ENCODE measurements around the gene PAIP2.
"Not testable (repeated sequence)": the region's sequence is repeated elsewhere in the genome, so short reads cannot be mapped to it uniquely, and the experiment has no call there.

GRCh38 chr5:139355900-139356299, 14.2 kb downstream of the PAIP2 start:
- not testable (repeated sequence) for TF ChIP-seq POLR2A (IDR thresholded peaks at IDR 0.05)
- TF ChIP-seq, protein P1, sequence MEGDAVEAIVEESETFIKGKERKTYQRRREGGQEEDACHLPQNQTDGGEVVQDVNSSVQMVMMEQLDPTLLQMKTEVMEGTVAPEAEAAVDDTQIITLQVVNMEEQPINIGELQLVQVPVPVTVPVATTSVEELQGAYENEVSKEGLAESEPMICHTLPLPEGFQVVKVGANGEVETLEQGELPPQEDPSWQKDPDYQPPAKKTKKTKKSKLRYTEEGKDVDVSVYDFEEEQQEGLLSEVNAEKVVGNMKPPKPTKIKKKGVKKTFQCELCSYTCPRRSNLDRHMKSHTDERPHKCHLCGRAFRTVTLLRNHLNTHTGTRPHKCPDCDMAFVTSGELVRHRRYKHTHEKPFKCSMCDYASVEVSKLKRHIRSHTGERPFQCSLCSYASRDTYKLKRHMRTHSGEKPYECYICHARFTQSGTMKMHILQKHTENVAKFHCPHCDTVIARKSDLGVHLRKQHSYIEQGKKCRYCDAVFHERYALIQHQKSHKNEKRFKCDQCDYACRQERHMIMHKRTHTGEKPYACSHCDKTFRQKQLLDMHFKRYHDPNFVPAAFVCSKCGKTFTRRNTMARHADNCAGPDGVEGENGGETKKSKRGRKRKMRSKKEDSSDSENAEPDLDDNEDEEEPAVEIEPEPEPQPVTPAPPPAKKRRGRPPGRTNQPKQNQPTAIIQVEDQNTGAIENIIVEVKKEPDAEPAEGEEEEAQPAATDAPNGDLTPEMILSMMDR (IDR thresholded peaks at IDR 0.05 in 8 of 11, conservative IDR thresholded peaks at IDR 0.05 in 3 of 11): not testable (repeated sequence)
